SK-N-SH treated with all-trans-retinoic acid at 6 μM for 48 hours (cell line): ENCODE data around the gene KAT7.

ENCODE experiments used
- ARNTL ChIP-seq: fragments of 450-650 bp; formaldehyde crosslinking; IDR thresholded peaks from 2 replicates; pipeline ENCODE4 v1.5.0; 2020; ENCODE audit warnings: low read depth, mild to moderate bottlenecking, moderate library complexity, borderline replicate concordance
- CSDC2 ChIP-seq: fragments of 250-450 bp; sonication (Bioruptor Pico); IDR thresholded peaks from 2 replicates; pipeline ENCODE4 v1.5.0; 2020; ENCODE audit warnings: mild to moderate bottlenecking, moderate library complexity
- CSRNP3 ChIP-seq: fragments of 250-450 bp; sonication (Bioruptor Pico); IDR thresholded peaks from 2 replicates; pipeline ENCODE4 v1.5.1; 2021; ENCODE audit warnings: mild to moderate bottlenecking, moderate library complexity
- ESRRG ChIP-seq: fragments of 250-450 bp; sonication (Bioruptor Pico); IDR thresholded peaks from 2 replicates; pipeline ENCODE4 v1.6.1; 2021; ENCODE audit warnings: mild to moderate bottlenecking
- ISL1 ChIP-seq: fragments of 250-450 bp; sonication (Bioruptor Pico); IDR thresholded peaks from 2 replicates; pipeline ENCODE4 v2.1.2; 2022; ENCODE audit warnings: mild to moderate bottlenecking, moderate library complexity
- PATZ1 ChIP-seq: fragments of 250-450 bp; sonication (Bioruptor Pico); IDR thresholded peaks from 2 replicates; pipeline ENCODE4 v1.8.0; 2020; ENCODE audit warnings: mild to moderate bottlenecking, moderate library complexity, borderline replicate concordance
- POU6F1 ChIP-seq: fragments of 250-450 bp; sonication (Bioruptor Pico); IDR thresholded peaks from 2 replicates; pipeline ENCODE4 v1.8.0; 2021; ENCODE audit warnings: low read depth, mild to moderate bottlenecking, moderate library complexity, borderline replicate concordance
- PPARA ChIP-seq: fragments of 250-450 bp; sonication (Bioruptor Pico); IDR thresholded peaks from 2 replicates; pipeline ENCODE4 v1.5.0; 2020; ENCODE audit warnings: mild to moderate bottlenecking, borderline replicate concordance
- ZFP3 ChIP-seq: fragments of 250-450 bp; sonication (Bioruptor Pico); IDR thresholded peaks from 2 replicates; pipeline ENCODE4 v1.5.0; 2020; ENCODE audit warnings: mild to moderate bottlenecking, moderate library complexity
- ZFP30 ChIP-seq: fragments of 450-650 bp; formaldehyde crosslinking; IDR thresholded peaks from 2 replicates; pipeline ENCODE4 v1.5.0; 2022; ENCODE audit warnings: mild to moderate bottlenecking, moderate library complexity
- ZNF565 ChIP-seq: fragments of 450-650 bp; formaldehyde crosslinking; conservative IDR thresholded peaks from 2 replicates; pipeline ENCODE4 v1.5.0; 2020; ENCODE audit warnings: low read depth, mild to moderate bottlenecking, moderate library complexity
- ZNF8 ChIP-seq: fragments of 450-650 bp; formaldehyde crosslinking; IDR thresholded peaks from 2 replicates; pipeline ENCODE4 v1.5.0; 2020; ENCODE audit warnings: mild to moderate bottlenecking, moderate library complexity
- TF ChIP-seq, protein P1 (sequence below): fragments of 250-450 bp; sonication (Bioruptor Pico); IDR thresholded peaks from 2 replicates; pipeline ENCODE4 v1.5.0; 2020; ENCODE audit warnings: mild to moderate bottlenecking, moderate library complexity

GRCh38 chr17:49783791-49784190, 4.7 kb upstream of the KAT7 start:
- TF ChIP-seq ZNF8 (CRISPR knock-in tag) = no peak
- TF ChIP-seq ESRRG (CRISPR knock-in tag) = no peak
- no peak for TF ChIP-seq ZFP30
- no peak for TF ChIP-seq CSRNP3 (CRISPR knock-in tag)
- no peak for TF ChIP-seq PPARA
- TF ChIP-seq, protein P1, sequence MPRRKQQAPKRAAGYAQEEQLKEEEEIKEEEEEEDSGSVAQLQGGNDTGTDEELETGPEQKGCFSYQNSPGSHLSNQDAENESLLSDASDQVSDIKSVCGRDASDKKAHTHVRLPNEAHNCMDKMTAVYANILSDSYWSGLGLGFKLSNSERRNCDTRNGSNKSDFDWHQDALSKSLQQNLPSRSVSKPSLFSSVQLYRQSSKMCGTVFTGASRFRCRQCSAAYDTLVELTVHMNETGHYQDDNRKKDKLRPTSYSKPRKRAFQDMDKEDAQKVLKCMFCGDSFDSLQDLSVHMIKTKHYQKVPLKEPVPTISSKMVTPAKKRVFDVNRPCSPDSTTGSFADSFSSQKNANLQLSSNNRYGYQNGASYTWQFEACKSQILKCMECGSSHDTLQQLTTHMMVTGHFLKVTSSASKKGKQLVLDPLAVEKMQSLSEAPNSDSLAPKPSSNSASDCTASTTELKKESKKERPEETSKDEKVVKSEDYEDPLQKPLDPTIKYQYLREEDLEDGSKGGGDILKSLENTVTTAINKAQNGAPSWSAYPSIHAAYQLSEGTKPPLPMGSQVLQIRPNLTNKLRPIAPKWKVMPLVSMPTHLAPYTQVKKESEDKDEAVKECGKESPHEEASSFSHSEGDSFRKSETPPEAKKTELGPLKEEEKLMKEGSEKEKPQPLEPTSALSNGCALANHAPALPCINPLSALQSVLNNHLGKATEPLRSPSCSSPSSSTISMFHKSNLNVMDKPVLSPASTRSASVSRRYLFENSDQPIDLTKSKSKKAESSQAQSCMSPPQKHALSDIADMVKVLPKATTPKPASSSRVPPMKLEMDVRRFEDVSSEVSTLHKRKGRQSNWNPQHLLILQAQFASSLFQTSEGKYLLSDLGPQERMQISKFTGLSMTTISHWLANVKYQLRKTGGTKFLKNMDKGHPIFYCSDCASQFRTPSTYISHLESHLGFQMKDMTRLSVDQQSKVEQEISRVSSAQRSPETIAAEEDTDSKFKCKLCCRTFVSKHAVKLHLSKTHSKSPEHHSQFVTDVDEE (CRISPR knock-in tag) = no peak
- no peak for TF ChIP-seq POU6F1 (CRISPR knock-in tag)
- no peak for TF ChIP-seq PATZ1 (CRISPR knock-in tag)
- no peak for TF ChIP-seq ZNF565 (CRISPR knock-in tag)
- no peak for TF ChIP-seq ARNTL
- no peak for TF ChIP-seq ZFP3
- TF ChIP-seq CSDC2 (CRISPR knock-in tag) = no peak
- TF ChIP-seq ISL1 (CRISPR knock-in tag) = no peak
